ENCODE data around the gene MIX23.

Gene MIX23

DNA sequence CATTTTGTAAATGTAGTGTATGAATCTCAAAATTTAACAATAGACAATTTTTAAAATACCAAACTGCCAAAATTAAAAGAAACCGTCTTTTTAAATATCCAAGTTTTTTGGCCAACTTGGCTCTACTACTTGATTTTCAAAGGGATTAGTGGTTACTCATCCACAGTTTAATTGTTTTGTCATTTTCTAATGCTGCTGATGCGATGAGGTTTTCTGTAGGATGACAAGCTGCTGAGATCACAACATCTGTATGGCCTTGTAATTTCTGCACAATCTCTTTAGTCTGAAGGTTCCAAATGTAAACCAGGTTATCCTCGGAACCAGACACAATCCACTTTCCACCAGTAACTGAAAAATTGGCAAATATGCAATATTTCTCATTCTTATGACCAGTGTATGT, 31.4 kb upstream of the MIX23 start:
- Histone ChIP-seq H3K79me2 (ENCODE audit: control insufficient read depth, insufficient read depth, low read length, poor library complexity) (peaks cover 3% of the 10 kb centered on the region), H2AK5ac (ENCODE audit: low read length) (no peak overlapping the region), H3K79me1 (ENCODE audit: low read length) (peaks cover 8% of the 10 kb centered on the region), H4K8ac (ENCODE audit: low read depth, low read length) (no peak overlapping the region), H3K4me1 (ENCODE audit: control insufficient read depth in 1 of 2, insufficient read depth in 2 of 2, low read length in 2 of 2) (peaks cover 3 to 6% of the 10 kb centered on the region in 2 experiments), H3K4me3 (ENCODE audit: low read depth, low read length) (no peak overlapping the region), H3K36me3 (ENCODE audit: control insufficient read depth in 1 of 2, insufficient read depth in 2 of 2, low read length in 2 of 2) (peaks cover 1 to 4% of the 10 kb centered on the region in 2 experiments), H2BK5ac (ENCODE audit: low read depth, low read length, poor library complexity) (no peak overlapping the region), H2BK12ac (ENCODE audit: low read length) (no peak overlapping the region), H2BK120ac (ENCODE audit: insufficient read depth, low read length, poor library complexity) (no peak overlapping the region), H2AFZ (ENCODE audit: insufficient read depth, low read length, poor library complexity) (no peak overlapping the region), H4K12ac (ENCODE audit: low read depth, low read length) (no peak overlapping the region), H3K4me2 (ENCODE audit: low read length) (no peak overlapping the region), H3K14ac (ENCODE audit: low read length) (no peak overlapping the region), H3K23ac (ENCODE audit: low read length) (no peak overlapping the region), H3K27me3 (ENCODE audit: insufficient read depth, low read length) (no peaks in the 10 kb centered on the region), H3K9me3 (ENCODE audit: insufficient read depth, low read depth, low read length) (no peaks in the 10 kb centered on the region), H3K18ac (ENCODE audit: low read length) (no peak overlapping the region), H4K91ac (ENCODE audit: low read depth, low read length) (no peak overlapping the region), H3K4ac (ENCODE audit: low read depth, low read length) (no peak overlapping the region), H3K9ac (ENCODE audit: low read length) (no peak overlapping the region), H3K27ac (ENCODE audit: low read depth, low read length) (no peak overlapping the region)
- WGBS (ENCODE audit: extremely low coverage, insufficient coverage, insufficient read length): no CpG with 5 or more reads among the region's 3 CpGs
- DNase-seq: no peak

DNA sequence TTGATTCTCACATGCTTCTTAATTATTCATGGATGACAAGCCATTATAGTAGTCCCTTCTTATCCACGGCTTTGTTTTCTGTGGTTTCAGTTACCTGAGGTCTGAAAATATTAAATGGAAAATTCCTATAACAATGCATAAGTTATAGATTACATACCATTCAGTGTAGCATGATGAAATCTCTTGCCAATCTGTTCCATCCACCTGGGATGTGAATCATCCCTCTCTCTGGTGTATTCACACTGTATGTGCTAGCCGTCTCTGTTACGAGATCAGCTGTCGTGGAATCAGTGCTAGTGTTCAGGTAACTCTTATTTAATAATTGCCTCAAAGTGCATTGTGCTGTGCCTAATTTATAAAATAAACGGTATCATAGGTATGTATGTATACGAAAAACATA, 27.6 kb upstream of the MIX23 start:
- Histone ChIP-seq H3K4ac (ENCODE audit: low read depth, low read length) (no peak overlapping the region), H3K18ac (ENCODE audit: low read length) (no peak overlapping the region), H3K27me3 (ENCODE audit: insufficient read depth, low read length) (no peaks in the 10 kb centered on the region), H4K12ac (ENCODE audit: low read depth, low read length) (no peak overlapping the region), H3K23ac (ENCODE audit: low read length) (no peak overlapping the region), H3K27ac (ENCODE audit: low read depth, low read length) (no peak overlapping the region), H4K91ac (ENCODE audit: low read depth, low read length) (no peak overlapping the region), H3K14ac (ENCODE audit: low read length) (no peak overlapping the region), H3K79me1 (ENCODE audit: low read length) (peaks cover under 1% of the 10 kb centered on the region), H3K4me3 (ENCODE audit: low read depth, low read length) (no peak overlapping the region), H3K4me2 (ENCODE audit: low read length) (no peak overlapping the region), H3K9ac (ENCODE audit: low read length) (no peak overlapping the region), H2BK120ac (ENCODE audit: insufficient read depth, low read length, poor library complexity) (no peak overlapping the region), H2AFZ (ENCODE audit: insufficient read depth, low read length, poor library complexity) (no peak overlapping the region), H4K8ac (ENCODE audit: low read depth, low read length) (no peak overlapping the region), H3K79me2 (ENCODE audit: control insufficient read depth, insufficient read depth, low read length, poor library complexity) (peaks cover 1% of the 10 kb centered on the region), H3K4me1 (ENCODE audit: control insufficient read depth in 1 of 2, insufficient read depth in 2 of 2, low read length in 2 of 2) (peaks cover 0 to 3% of the 10 kb centered on the region in 2 experiments), H2AK5ac (ENCODE audit: low read length) (no peak overlapping the region), H2BK5ac (ENCODE audit: low read depth, low read length, poor library complexity) (no peak overlapping the region), H2BK12ac (ENCODE audit: low read length) (no peak overlapping the region), H3K9me3 (ENCODE audit: insufficient read depth, low read depth, low read length) (no peaks in the 10 kb centered on the region), H3K36me3 (ENCODE audit: control insufficient read depth in 1 of 2, insufficient read depth in 2 of 2, low read length in 2 of 2) (peaks cover 1 to 4% of the 10 kb centered on the region in 2 experiments)
- WGBS (ENCODE audit: extremely low coverage, insufficient coverage, insufficient read length): no CpG with 5 or more reads among the region's 6 CpGs
- DNase-seq: peak; percentile 27 to 66

DNA sequence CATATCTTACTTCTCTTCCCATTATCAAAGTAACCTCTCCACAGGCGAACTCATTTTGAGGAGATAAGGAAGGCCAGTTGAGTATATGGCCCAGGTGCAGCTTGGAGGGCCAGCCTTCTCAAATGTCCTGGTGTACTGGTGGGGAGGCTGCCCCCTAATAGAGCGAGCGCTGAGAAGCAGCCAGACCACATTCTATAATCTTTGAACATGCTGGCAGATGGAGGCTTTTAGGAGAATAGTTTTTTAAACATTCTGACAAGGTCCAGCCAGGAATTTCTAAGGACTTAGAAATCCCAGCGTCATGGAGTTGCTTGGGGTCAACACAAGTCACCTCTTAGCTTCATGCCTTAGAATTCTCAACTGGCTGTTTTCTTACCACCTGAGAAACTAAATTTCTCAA, 27.1 kb upstream of the MIX23 start:
- H3K14ac ChIP-seq (ENCODE audit: low read length): no peak overlapping the region
- no peak overlapping the region for H3K23ac ChIP-seq (ENCODE audit: low read length)
- H2BK5ac ChIP-seq (ENCODE audit: low read depth, low read length, poor library complexity): no peak overlapping the region
- H3K27ac ChIP-seq (ENCODE audit: low read depth, low read length): no peak overlapping the region
- no peaks in the 10 kb centered on the region for H3K79me1 ChIP-seq (ENCODE audit: low read length)
- no peak overlapping the region for H2BK120ac ChIP-seq (ENCODE audit: insufficient read depth, low read length, poor library complexity)
- H3K4me2 ChIP-seq (ENCODE audit: low read length): no peak overlapping the region
- H2AK5ac ChIP-seq (ENCODE audit: low read length): no peak overlapping the region
- H4K8ac ChIP-seq (ENCODE audit: low read depth, low read length): no peak overlapping the region
- H3K79me2 ChIP-seq (ENCODE audit: control insufficient read depth, insufficient read depth, low read length, poor library complexity): no peaks in the 10 kb centered on the region
- H3K36me3 ChIP-seq (ENCODE audit: control insufficient read depth in 1 of 2, insufficient read depth in 2 of 2, low read length in 2 of 2): peaks cover 1 to 4% of the 10 kb centered on the region in 2 experiments
- no peak overlapping the region for H4K12ac ChIP-seq (ENCODE audit: low read depth, low read length)
- no peak overlapping the region for H3K18ac ChIP-seq (ENCODE audit: low read length)
- DNase-seq: peak; percentile 63 to 86
- no peaks in the 10 kb centered on the region for H3K27me3 ChIP-seq (ENCODE audit: insufficient read depth, low read length)
- no peak overlapping the region for H3K9ac ChIP-seq (ENCODE audit: low read length)
- no peak overlapping the region for H2AFZ ChIP-seq (ENCODE audit: insufficient read depth, low read length, poor library complexity)
- no peak overlapping the region for H4K91ac ChIP-seq (ENCODE audit: low read depth, low read length)
- H2BK12ac ChIP-seq (ENCODE audit: low read length): no peak overlapping the region
- H3K9me3 ChIP-seq (ENCODE audit: insufficient read depth, low read depth, low read length): no peaks in the 10 kb centered on the region
- H3K4me3 ChIP-seq (ENCODE audit: low read depth, low read length): no peak overlapping the region
- no CpG with 5 or more reads among the region's 4 CpGs for WGBS (ENCODE audit: extremely low coverage, insufficient coverage, insufficient read length)
- no peak overlapping the region for H3K4ac ChIP-seq (ENCODE audit: low read depth, low read length)
- no peaks in the 10 kb centered on the region for H3K4me1 ChIP-seq (ENCODE audit: control insufficient read depth in 1 of 2, insufficient read depth in 2 of 2, low read length in 2 of 2)

DNA sequence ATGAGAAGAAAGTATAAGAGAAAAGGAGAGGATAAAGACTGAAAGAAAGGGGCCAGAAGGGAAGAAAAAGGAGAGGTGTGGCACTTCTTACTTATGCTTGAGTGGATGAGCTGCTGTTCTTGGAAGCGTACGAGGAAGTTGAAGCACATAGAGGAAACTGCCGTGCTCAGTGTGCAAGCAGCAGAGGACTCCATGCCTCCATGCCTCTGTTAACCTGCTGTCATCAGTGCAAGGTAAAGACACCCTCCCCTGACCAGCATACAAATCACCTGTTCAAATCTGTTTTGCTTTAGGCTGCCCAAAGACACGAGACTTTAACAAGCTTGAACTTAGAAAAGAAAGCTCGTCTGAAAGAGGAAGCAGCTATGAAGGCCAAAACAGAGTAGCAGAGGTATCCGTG, 26.4 kb upstream of the MIX23 start:
- H3K27ac ChIP-seq (ENCODE audit: low read depth, low read length): no peak overlapping the region
- no peak overlapping the region for H3K23ac ChIP-seq (ENCODE audit: low read length)
- H3K36me3 ChIP-seq (ENCODE audit: control insufficient read depth in 1 of 2, insufficient read depth in 2 of 2, low read length in 2 of 2): peaks cover 1 to 4% of the 10 kb centered on the region in 2 experiments
- H3K27me3 ChIP-seq (ENCODE audit: insufficient read depth, low read length): no peaks in the 10 kb centered on the region
- no peak overlapping the region for H2AFZ ChIP-seq (ENCODE audit: insufficient read depth, low read length, poor library complexity)
- no peak overlapping the region for H3K9ac ChIP-seq (ENCODE audit: low read length)
- peak in 1 of 2 donors; percentile 53 for DNase-seq
- no peak overlapping the region for H3K18ac ChIP-seq (ENCODE audit: low read length)
- H3K4me3 ChIP-seq (ENCODE audit: low read depth, low read length): no peak overlapping the region
- WGBS (ENCODE audit: extremely low coverage, insufficient coverage, insufficient read length): no CpG with 5 or more reads among the region's 6 CpGs
- H3K4me1 ChIP-seq (ENCODE audit: control insufficient read depth in 1 of 2, insufficient read depth in 2 of 2, low read length in 2 of 2): no peaks in the 10 kb centered on the region
- no peak overlapping the region for H2AK5ac ChIP-seq (ENCODE audit: low read length)
- H3K14ac ChIP-seq (ENCODE audit: low read length): no peak overlapping the region
- no peak overlapping the region for H4K91ac ChIP-seq (ENCODE audit: low read depth, low read length)
- H3K79me1 ChIP-seq (ENCODE audit: low read length): no peaks in the 10 kb centered on the region
- H2BK12ac ChIP-seq (ENCODE audit: low read length): no peak overlapping the region
- H4K12ac ChIP-seq (ENCODE audit: low read depth, low read length): no peak overlapping the region
- H3K4ac ChIP-seq (ENCODE audit: low read depth, low read length): no peak overlapping the region
- no peaks in the 10 kb centered on the region for H3K79me2 ChIP-seq (ENCODE audit: control insufficient read depth, insufficient read depth, low read length, poor library complexity)
- no peak overlapping the region for H3K4me2 ChIP-seq (ENCODE audit: low read length)
- H2BK5ac ChIP-seq (ENCODE audit: low read depth, low read length, poor library complexity): no peak overlapping the region
- no peak overlapping the region for H4K8ac ChIP-seq (ENCODE audit: low read depth, low read length)
- no peaks in the 10 kb centered on the region for H3K9me3 ChIP-seq (ENCODE audit: insufficient read depth, low read depth, low read length)
- no peak overlapping the region for H2BK120ac ChIP-seq (ENCODE audit: insufficient read depth, low read length, poor library complexity)
